Activated naive CD4-positive, alpha-beta T cell treated with anti-CD3 and anti-CD28 coated beads, Interleukin-2, amount 50 U/mL, for 72 hours (primary cell): ENCODE measurements around the gene SMARCC1. TPM values are rescaled to one million over a fixed set of nuclear protein-coding genes. Genes with fewer than 3 reads are reported as not detected.
"Not testable (repeated sequence)": the region's sequence is repeated elsewhere in the genome, so short reads cannot be mapped to it uniquely, and the experiment has no call there.

ENCODE experiments used
- ATAC-seq, 2 donors: fragments of 150-1000 bp; cut with Tn5 transposase; 2 replicates each; pipeline ENCODE4 v1.10.0; 2021; ENCODE audit warnings: mild to moderate bottlenecking in 2 of 2, moderate library complexity in 2 of 2
- DNase-seq, 2 donors: peaks; one replicate each; pipeline ENCODE4 v3.0.0; 2021 to 2022; ENCODE audit warnings: low spot score in 2 of 2
- H3K27ac Mint-ChIP-seq, 2 donors: one replicate each; pipeline ENCODE4 v1.8.0; 2022; ENCODE audit warnings: mild to moderate bottlenecking in 2 of 2, mixed read lengths in 2 of 2
- H3K36me3 Mint-ChIP-seq, 2 donors: one replicate each; pipeline ENCODE4 v1.8.0; 2022; ENCODE audit warnings: mixed read lengths in 2 of 2
- H3K9me3 Mint-ChIP-seq, 2 donors: one replicate each; pipeline ENCODE4 v1.8.0; 2022; ENCODE audit warnings: mixed read lengths in 2 of 2
- total RNA-seq, 2 donors: library from RNA; stranded (reverse); gene quantifications; one replicate each; pipeline ENCODE4 v1.2.3, GENCODE V29; 2022

SMARCC1 gene
- total RNA-seq, 2 donors from 2014 or later = 98.9 to 138 TPM

DNA sequence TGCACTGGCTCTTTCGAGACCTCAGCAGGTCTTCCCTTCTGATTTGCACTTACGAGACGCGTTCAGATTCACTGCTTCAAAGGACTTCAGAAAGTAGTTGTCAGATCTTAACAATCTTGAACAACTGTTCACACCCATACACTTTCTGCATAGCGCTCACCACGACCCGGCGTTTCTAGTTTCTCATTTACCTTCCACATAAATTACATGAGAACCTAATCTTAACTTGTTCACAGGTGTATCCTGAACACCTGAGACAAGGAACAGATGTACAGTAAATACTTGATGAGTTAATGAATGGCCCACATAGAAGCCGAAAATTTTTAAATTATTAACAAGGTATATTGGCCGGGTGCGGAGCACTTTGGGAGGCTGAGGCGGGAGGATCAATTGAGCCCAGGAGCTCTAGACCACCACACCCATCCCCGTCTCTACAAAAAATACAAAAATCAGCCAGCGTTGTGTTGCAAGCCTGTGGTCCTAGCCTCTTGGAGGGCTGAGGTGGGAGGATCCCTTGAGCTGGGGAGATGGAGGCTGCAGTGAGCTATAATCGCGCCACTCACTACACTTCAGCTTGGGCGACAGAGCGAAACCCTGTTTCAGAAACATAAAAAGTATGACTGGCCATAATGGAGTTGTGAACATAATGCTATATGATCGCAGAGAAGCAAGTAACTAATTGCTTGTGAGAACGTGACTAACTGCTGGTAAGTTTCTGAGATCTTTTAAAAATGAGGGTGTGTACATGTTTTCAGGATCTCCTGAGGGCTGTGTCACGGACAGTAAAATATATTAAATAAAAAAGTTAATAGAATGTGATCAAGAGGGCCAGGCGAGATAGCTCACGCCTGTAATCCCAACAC lies 984 bp upstream of the SMARCC1 start:
- Mint-ChIP-seq H3K36me3 (peaks cover 11 to 12% of the 10 kb centered on the region in 2 donors), H3K27ac (peak overlapping the region; percentile 90 to 97), H3K9me3 (no peaks in the 10 kb centered on the region)
- DNase-seq (no peak), ATAC-seq (no peak)

DNA sequence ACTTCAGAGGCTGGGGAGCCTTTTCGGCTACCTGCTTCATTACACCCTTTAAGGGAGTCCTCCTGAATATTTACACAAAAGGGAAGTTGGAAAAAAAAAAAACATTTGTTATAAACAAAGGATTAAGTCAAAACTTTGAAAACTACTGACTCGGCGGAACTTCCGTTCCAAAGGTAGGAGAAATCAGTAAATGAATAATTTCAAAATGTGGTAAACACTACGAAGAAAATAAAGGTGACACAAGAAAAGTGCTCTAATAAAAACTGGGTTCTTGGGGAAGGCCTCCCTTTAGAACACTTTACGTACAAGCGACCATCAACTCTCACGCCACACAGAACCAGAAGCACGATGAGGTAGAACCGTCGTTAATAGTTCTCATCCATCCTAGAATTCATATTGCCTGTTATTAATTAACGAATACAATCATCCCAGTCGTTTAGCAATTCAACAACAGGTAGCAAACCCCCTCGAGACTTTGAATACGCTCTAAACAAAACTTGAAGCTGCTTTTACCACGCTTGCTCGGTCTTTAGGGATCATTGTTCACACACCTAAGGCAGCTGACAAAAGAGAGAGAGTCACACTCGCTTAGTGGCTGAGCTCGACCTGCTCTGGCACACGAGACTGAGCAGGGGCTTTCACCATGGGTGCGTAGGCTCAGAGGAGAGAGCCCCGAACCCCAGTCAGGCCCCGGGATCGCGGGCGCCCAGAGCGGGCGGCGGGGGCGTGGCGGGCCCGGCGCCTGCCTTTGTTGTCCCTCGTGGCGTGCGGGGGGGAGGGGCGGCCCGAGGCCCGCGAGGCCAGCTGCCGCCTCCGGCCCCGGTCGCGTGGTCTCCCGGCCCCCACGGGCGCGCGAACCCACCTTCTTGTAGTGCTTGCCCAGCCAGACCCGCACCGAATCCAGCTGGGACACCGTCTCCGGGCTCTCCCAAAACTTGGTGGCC lies 680 bp downstream of the SMARCC1 start:
- peaks cover 11 to 12% of the 10 kb centered on the region in 2 donors for H3K36me3 Mint-ChIP-seq
- ATAC-seq = peak; percentile 43 to 44
- no peaks in the 10 kb centered on the region for H3K9me3 Mint-ChIP-seq
- peak; percentile 72 to 75 for DNase-seq
- peak overlapping the region; percentile 90 for H3K27ac Mint-ChIP-seq

DNA sequence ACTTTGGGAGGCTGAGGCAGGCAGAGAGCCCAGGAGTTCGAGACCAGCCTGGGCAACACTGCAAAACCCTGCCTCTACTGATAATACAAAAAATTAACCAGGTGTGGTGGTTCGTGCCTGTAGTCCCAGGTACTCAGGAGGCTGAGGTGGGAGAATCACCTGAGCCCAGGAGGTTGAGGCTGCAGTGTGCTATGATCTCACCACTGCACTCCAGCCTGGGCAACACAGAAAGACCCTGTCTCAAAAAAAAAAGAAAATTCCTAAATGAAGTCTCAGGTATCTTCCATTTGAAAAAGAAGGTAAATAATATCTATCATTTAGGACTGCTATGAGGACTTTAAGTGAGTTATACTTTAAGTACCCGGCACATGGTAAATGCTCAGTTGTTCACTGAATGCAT lies 2.9 kb downstream of the SMARCC1 start:
- Mint-ChIP-seq H3K27ac (no peak overlapping the region), H3K36me3 (peaks cover 11 to 16% of the 10 kb centered on the region in 2 donors), H3K9me3 (no peaks in the 10 kb centered on the region)
- no peak for DNase-seq
- ATAC-seq = no peak

GRCh38 chr3:47772788-47773187 lies 8.9 kb downstream of the SMARCC1 start:
- no peak overlapping the region for H3K27ac Mint-ChIP-seq

DNA sequence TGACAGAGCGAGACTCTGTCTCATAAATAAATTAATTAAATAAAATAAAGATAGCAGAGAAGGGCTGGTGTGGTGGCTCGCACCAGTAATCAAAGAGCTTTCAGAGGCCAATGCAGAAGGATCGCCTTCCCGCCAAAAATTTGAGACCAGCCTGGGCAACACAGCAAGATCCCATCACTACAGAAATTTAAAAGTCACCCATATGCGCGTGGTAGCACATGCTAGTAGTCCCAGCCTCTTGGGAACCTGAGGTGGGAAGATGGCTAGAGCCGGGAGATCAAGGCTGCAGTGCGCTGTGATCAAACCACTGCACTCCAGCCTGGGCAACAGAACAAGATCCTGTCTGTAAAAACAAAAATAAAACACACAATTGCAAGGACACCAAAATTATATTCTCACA lies 9.6 kb downstream of the SMARCC1 start:
- ATAC-seq (no peak), DNase-seq (no peak)
- peaks cover 0 to 22% of the 10 kb centered on the region in 2 donors for H3K36me3 Mint-ChIP-seq
- no peaks in the 10 kb centered on the region for H3K9me3 Mint-ChIP-seq
- H3K27ac Mint-ChIP-seq = peak overlapping the region in 1 of 2 donors; percentile 72

More at GRCh38 chr3:47772788-47773187, 8.9 kb downstream of the SMARCC1 start:
- ATAC-seq (no peak), DNase-seq (no peak)
- Mint-ChIP-seq H3K36me3 (peaks cover 0 to 22% of the 10 kb centered on the region in 2 donors), H3K9me3 (no peaks in the 10 kb centered on the region)

DNA sequence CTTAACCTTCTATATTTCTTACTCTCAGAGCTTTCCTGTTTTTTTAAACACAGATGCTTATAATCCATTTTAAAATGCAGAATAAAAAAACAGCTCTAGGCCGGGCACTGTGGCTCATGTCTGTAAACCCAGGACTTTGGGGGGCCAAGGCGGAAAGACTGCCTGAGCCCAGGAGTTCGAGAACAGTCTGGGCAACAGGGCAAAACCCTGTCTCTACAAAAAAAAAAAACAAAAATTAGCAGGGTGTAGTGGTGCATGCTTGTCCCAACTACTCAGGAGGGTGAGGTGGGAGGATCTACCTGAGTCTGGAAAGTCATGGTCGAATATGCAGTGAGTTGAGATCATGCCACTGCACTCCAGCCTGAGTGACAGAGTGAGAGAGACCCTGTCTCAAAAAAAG lies 15.5 kb downstream of the SMARCC1 start:
- peak overlapping the region in 1 of 2 donors; percentile 14 for H3K27ac Mint-ChIP-seq
- ATAC-seq = no peak
- H3K36me3 Mint-ChIP-seq = peaks cover 0 to 4% of the 10 kb centered on the region in 2 donors
- DNase-seq = no peak
- no peaks in the 10 kb centered on the region for H3K9me3 Mint-ChIP-seq

DNA sequence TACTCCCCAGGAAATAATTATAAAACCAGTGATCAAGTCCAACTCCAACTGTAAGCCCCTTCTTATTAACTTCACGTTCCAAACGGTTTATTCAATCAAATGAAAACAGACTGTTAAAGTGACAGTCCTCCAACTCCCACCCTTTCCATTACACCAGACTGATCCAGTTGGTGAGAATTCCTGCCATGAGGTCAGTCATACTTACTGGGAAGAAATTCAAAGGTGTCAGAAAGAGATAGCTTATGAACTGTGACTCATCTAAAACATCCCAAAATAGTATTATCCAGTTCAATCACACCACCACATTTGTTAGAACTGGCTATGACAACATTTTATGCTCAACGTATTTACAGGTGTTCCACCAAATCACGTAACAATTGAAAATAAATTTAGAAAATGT lies 19.5 kb downstream of the SMARCC1 start:
- no peak for DNase-seq
- no peak for ATAC-seq
- peak overlapping the region; percentile 81 to 88 for H3K27ac Mint-ChIP-seq
- H3K36me3 Mint-ChIP-seq = peaks cover 0 to under 1% of the 10 kb centered on the region in 2 donors
- H3K9me3 Mint-ChIP-seq = no peaks in the 10 kb centered on the region

- no peaks in the 10 kb centered on the region for H3K9me3 Mint-ChIP-seq
- H3K27ac Mint-ChIP-seq = peak overlapping the region; percentile 81 to 93
- no peak for DNase-seq
- ATAC-seq = no peak
- peaks cover 5 to 9% of the 10 kb centered on the region in 2 donors for H3K36me3 Mint-ChIP-seq
These were observed 20.6 kb downstream of the SMARCC1 start for GRCh38 chr3:47761046-47761445.

GRCh38 chr3:47760207-47760606 lies 21.5 kb downstream of the SMARCC1 start:
- ATAC-seq, DNase-seq, H3K9me3 Mint-ChIP-seq, H3K36me3 Mint-ChIP-seq: not testable (repeated sequence)
- H3K27ac Mint-ChIP-seq = peak overlapping the region in 1 of 2 donors; percentile 79

- Mint-ChIP-seq H3K27ac (no peak overlapping the region), H3K36me3 (peaks cover 5 to 9% of the 10 kb centered on the region in 2 donors), H3K9me3 (no peaks in the 10 kb centered on the region)
- ATAC-seq (no peak), DNase-seq (no peak)
These were observed 23.2 kb downstream of the SMARCC1 start for GRCh38 chr3:47758261-47759025.

DNA sequence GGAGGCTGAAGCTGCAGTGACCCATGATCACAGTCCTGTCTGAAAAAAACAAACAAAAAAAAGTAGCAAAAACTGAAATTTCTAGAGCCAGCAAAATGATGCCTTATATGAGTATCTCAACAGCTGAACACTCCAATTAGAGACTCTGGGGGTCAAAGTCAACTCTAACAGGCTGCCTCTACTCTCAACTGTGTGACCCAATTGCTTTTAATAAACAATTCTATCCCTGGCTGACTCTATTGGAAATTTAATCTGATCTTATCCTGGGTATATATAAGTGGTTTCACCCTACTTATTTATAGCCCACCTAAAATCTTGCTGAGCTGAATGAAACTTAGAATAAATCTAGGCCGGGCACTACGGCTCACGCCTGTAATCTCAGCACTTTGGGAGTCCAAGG lies 29.0 kb downstream of the SMARCC1 start:
- Mint-ChIP-seq H3K27ac (peak overlapping the region in 1 of 2 donors; percentile 60), H3K36me3 (peaks cover 5 to 14% of the 10 kb centered on the region in 2 donors), H3K9me3 (no peaks in the 10 kb centered on the region)
- ATAC-seq (no peak), DNase-seq (no peak)

DNA sequence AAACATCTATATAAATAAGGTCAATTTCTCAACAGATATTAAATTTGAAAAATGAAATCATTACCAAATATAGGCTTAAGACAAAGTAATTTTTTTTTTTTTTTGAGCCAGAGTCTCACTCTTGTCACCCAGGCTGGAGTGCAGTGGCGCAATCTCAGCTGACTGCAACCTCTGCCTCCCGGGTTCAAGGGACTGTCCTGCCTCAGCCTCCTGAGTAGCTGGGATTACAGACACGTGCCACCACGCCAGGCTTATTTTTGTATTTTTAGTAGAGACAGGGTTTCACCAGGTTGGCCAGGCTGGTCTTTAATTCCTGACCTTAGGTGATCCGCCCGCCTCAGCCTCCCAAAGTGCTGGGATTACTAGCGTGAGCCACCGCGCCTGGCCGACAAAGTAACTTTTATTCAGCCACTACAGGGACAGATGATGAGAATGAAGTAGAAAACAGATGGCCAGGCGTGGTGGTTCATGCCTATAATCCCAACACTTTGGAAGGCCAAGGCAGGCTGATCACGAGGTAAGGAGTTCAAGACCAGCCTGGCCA lies 30.8 kb downstream of the SMARCC1 start:
- not testable (repeated sequence) for H3K9me3 Mint-ChIP-seq, DNase-seq, H3K27ac Mint-ChIP-seq

DNA sequence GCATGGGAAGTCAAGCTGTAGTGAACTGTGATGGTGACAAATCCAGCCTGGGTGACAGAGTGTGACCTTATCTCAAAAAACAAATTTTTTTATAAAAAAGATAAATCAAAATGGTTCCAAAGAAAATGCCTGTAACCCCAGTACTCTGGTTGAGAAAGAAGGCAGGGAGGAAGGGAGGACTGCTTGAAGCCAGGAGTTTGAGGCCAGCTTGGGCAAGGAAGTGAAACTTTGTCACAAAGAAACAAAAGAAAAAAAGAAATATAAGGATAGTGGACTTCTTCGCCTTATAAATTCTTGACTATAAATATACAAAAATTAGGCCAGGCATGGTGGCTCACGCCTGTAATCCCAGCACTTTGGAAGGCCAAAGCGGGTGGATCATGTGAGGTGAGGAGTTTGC lies 34.1 kb downstream of the SMARCC1 start:
- H3K36me3 Mint-ChIP-seq = peaks cover 0 to 5% of the 10 kb centered on the region in 2 donors
- ATAC-seq = no peak
- no peak for DNase-seq
- H3K27ac Mint-ChIP-seq = no peak overlapping the region
- no peaks in the 10 kb centered on the region for H3K9me3 Mint-ChIP-seq

More for the DNA sequence above, 30.8 kb downstream of the SMARCC1 start:
- ATAC-seq, H3K36me3 Mint-ChIP-seq: not testable (repeated sequence)

DNA sequence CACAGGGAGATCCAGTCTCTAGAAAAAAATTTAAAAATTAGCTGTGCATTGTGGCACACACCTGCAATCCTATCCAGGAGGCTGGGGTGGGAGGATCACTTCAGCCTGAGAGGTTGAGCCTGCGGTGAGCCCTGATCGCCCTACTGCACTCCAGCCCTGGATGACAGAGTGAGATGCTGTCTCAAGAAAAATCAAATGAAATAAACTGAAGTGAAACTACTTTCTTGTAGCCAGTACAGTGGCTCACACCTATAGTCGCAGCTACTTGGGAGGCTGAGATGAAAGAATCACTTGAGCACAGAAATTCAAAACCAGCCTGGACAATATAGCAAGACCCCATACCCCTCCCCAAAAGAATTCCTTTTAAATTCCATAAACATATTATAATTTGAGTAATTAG lies 35.4 kb downstream of the SMARCC1 start:
- Mint-ChIP-seq H3K9me3 (no peaks in the 10 kb centered on the region), H3K27ac (no peak overlapping the region), H3K36me3 (peaks cover 0 to 5% of the 10 kb centered on the region in 2 donors)
- DNase-seq (no peak), ATAC-seq (no peak)

GRCh38 chr3:47743855-47744254 lies 37.8 kb downstream of the SMARCC1 start:
- ATAC-seq (no peak), DNase-seq (no peak)
- H3K36me3 Mint-ChIP-seq = peaks cover 0 to 6% of the 10 kb centered on the region in 2 donors
- no peaks in the 10 kb centered on the region for H3K9me3 Mint-ChIP-seq
- no peak overlapping the region for H3K27ac Mint-ChIP-seq

- H3K9me3 Mint-ChIP-seq, H3K36me3 Mint-ChIP-seq, H3K27ac Mint-ChIP-seq, ATAC-seq, DNase-seq: not testable (repeated sequence)
These were observed 38.3 kb downstream of the SMARCC1 start for GRCh38 chr3:47743352-47743751.
